ENCODE results near the gene ARRB2.

ARRB2 gene

GRCh38 chr17:4721203-4722135 is 11.0 kb downstream of the ARRB2 start:
- DNase-seq (ENCODE audit: low read depth): no peak
- no peak overlapping the region for H3K4me3 ChIP-seq (ENCODE audit: low read depth, low read length)

DNA sequence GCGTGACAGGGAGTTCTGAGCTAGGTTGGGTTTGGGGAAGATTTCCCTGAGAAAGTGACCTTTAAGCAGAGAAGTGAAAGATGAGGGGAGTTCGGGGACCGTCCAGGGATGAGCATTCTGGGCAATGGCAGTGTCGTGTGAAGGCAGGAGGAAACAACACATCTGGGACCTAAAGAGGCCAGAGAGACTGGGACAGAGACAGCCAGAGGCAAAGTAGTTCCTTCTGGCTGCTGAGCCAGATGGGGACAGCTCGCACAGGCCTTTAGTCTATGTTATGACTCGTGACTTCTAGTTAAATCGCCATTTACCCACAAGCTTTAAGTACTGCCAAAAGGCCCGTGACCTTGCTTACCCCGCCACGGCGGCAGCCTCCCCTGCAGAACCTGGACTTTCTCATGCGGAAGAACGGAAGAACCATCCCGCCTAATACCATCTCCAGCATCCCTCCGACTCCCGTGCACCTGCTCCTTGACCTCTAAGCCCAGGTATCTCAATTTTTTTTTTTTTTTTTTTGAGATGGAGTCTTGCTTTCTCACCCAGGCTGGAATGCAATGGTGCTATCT is 12.3 kb downstream of the ARRB2 start:
- no peak for DNase-seq (ENCODE audit: low read depth)
- no peak overlapping the region for H3K4me3 ChIP-seq (ENCODE audit: low read depth, low read length)

DNA sequence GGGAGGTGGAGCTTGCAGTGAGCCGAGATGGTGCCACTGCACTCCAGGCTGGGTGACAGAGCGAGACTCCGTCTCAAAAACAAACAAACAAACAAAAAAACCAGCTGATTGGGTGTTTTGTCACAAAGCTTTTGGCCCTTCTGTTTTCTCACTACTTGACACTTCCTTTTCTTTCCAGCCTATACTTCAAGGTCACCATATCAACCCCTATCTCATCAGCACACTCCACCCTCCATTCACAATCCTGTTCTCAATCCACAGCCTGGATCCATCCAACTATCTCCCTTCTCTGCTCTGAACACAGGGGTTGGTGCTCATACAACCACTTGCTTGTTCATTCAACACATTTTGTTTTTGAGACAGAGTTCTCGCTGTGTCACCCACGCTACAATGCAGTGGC is 14.2 kb downstream of the ARRB2 start:
- no peak for DNase-seq (ENCODE audit: low read depth)
- no peak overlapping the region for H3K4me3 ChIP-seq (ENCODE audit: low read depth, low read length)

- DNase-seq (ENCODE audit: low read depth): no peak
- no peak overlapping the region for H3K4me3 ChIP-seq (ENCODE audit: low read depth, low read length)
These were observed 15.3 kb downstream of the ARRB2 start for GRCh38 chr17:4725646-4726310.

DNA sequence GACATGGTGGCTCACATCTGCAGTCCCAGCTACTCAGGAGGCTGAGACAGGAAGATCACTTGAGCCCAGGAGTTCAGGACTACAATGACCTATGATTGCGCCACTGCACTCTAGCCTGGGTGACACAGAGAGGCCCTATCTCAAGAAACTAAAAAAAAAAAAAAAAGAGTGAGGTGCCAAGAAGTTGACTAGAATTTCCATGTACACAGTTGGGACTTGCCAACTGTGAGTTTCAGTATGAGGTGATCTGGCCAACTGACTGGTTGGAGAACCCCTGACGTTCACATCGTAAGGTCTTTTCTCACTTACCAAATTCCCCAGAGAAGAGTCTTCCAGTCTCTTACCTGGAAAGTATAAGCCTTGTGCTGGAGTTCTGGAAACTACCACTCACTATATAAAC is 17.7 kb downstream of the ARRB2 start:
- no peak overlapping the region for H3K4me3 ChIP-seq (ENCODE audit: low read depth, low read length)
- DNase-seq (ENCODE audit: low read depth): no peak

- no peak overlapping the region for H3K4me3 ChIP-seq (ENCODE audit: low read depth, low read length)
- no peak for DNase-seq (ENCODE audit: low read depth)
These were observed 22.7 kb downstream of the ARRB2 start for GRCh38 chr17:4733073-4733531.

GRCh38 chr17:4734857-4735475 is 24.5 kb downstream of the ARRB2 start:
- no peak overlapping the region for H3K4me3 ChIP-seq (ENCODE audit: low read depth, low read length)
- no peak for DNase-seq (ENCODE audit: low read depth)

DNA sequence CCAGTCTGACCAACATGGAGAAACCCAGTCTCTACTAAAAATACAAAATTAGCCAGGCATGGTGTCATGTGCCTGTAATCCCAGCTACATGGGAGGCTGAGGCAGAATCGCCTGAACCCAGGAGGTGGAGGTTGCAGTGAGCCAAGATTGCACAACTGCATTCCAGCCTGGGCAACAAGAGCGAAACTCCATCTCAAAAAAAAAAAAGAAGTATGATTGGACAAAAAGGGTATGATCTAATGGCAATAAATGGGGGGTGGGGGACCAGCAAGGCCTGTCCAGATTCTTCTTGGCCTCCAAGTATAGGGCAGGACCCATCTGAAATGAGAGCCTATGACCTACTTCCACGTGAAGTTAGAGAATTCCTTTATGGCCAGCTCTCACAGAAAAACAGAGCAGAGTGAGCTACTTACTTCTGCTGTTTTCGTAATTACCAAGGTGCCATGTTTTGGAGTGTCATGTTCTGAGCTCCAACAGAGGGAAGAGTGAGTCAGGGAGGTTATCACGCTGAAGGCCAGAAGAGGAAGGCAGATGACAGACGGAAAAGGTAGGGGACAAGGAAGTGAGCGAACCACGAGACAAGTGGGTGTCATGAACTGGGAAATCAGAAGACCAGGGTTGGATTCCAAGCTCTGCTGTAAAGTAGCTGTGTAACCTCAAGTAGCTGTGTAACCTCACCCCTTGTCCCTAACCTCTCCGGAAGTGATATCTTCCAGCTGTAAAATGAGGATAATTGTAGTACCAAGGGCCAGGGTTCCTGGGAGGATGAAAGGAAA is 25.6 kb downstream of the ARRB2 start:
- H3K4me3 ChIP-seq (ENCODE audit: low read depth, low read length): no peak overlapping the region
- no peak for DNase-seq (ENCODE audit: low read depth)

DNA sequence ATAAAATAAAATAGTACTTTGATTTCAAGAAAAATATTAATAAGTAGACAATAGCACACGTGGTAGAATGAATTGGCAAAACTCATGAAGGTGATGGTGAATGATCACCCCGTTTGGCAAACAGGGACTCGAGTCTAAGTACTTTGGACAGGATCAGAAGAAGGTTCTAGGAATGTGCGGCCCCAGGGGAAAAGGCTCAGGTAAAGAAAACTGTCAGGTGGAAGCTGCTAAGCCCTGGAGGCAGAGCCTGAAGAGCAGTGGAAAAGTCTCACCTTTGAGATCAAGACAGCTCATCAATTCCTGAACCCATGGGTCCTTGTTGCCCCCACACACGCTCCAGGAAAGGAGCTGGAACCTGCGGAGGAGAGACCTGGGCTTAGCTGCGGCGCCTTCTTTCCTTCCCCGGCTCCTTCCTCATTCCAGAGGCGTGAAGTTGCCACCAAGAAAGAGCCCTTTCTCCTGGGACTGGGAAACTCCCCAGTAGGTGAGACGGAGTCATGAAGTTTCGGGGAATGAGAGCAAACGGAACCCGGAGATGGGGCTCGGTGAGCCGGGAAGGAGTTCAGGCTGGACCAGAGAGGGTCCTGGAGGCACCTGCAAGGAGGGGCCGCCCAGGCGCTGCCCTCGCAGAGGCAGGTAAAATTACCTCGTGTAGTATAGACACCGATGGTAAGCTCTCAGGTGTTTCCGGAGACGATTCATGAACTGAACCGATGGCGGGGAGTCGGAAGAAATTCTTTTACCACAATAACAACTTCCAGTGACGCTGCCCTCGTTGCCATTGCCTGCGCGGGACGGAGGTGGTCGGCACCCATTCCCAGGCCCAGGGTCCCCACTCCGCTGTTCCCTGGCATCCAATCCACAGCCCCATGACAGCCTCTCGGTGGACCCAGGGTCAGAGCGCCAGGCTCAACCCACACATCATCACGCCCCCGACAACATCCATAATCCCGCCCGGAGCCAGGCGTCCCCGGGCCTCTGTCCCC is 28.0 kb downstream of the ARRB2 start:
- H3K4me3 ChIP-seq (ENCODE audit: low read depth, low read length): peak overlapping the region; percentile 69
- DNase-seq (ENCODE audit: low read depth): no peak

DNA sequence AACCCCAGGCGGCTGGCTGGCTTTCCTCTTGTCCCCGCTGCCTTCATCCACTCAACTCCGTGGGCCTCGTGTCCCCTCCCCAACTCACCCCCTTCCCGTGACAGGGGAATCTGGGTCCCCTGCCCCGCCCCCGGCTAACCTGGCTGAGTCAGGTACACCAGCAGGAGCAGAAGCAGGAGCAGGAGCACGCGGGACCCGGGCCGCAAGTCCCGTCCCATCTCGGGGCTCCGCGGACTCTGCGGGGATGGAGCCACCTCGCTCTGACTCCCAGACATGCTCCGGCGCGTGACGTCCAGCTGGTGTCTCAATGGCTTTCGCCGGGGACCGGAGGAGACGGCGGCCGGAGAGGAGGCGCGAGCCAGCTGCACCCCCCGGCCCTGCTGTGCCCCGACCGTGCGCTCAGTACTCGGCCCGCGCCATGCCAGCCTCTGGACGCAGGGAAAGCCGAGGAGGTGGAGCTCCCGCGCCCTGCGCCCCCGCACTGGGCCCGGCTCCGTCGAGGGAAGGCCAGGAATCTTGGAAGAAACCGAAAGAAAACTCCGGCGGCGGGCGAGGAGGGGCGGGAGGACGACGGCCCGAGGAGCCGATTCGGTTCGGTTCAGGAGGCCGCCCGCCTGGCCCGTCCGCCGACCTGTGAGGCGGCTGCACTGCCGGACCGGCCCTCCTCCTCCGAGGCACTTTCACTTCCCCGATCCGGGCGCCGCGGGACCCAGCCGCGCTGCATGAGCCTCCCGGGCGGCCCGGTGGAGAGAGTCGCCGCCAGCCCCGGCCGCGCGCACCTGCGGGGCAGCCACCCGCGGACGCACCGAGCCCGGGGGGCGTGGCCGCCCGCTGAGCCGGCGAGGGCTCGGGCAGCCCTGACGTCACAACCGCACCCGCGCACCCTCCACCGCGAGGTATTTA is 28.9 kb downstream of the ARRB2 start, which contains the start of the genes CXCL16 and ZMYND15:
Gene CXCL16, minus strand, starts transcription at position 807 of the 903 bp plus-strand sequence. Its CDS starts 589 bp downstream, at position 218.
Gene ZMYND15, plus strand, starts transcription at position 712 of the 903 bp plus-strand sequence. CDS start 716 bp downstream, outside the sequence.
- DNase-seq (ENCODE audit: low read depth): no peak
- H3K4me3 ChIP-seq (ENCODE audit: low read depth, low read length): peak within 1 kb of the TSS; percentile 69

DNA sequence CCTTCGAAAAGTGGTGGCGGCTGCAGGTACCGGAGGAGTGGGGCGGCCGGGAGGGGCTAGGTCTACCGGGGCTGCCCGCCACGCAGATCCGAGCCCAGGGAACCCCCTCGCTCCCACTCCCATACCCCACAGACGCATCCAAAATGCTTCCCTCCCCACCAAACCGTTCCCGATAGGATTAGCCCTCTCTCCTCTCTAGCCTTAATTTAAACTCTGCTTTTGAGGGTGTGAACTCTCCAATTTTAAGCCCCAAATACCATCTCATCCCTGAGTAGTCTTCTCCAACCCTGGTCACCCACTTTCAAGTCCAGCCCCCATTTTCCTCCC is 29.6 kb downstream of the ARRB2 start:
- H3K4me3 ChIP-seq (ENCODE audit: low read depth, low read length): peak overlapping the region; percentile 69
- no peak for DNase-seq (ENCODE audit: low read depth)

GRCh38 chr17:4740584-4740983 is 30.2 kb downstream of the ARRB2 start:
- no peak for DNase-seq (ENCODE audit: low read depth)
- H3K4me3 ChIP-seq (ENCODE audit: low read depth, low read length): no peak overlapping the region

- DNase-seq (ENCODE audit: low read depth): no peak
- no peak overlapping the region for H3K4me3 ChIP-seq (ENCODE audit: low read depth, low read length)
These were observed 31.1 kb downstream of the ARRB2 start for GRCh38 chr17:4741544-4741943.

GRCh38 chr17:4742133-4742532 is 31.7 kb downstream of the ARRB2 start:
- DNase-seq (ENCODE audit: low read depth): no peak
- H3K4me3 ChIP-seq (ENCODE audit: low read depth, low read length): no peak overlapping the region

DNA sequence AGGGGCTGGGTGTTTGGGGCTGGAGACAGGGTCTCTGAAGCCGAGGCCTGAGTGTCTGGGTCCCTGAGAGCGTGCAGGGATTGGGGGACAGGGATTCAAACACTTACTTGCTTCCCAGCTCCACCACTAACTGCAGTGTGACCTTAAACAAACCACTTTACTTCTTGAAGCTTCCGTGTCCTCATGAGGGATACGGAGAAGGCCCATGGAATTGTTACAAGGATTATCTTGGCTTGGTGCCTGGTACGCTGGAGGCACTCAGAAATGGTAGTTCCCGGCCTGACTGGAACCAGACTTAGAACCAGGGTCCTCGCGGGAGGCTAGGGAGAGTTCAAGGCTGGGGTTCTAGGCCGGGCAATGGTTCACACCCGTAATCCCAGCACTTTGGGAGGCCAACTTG is 32.2 kb downstream of the ARRB2 start:
- H3K4me3 ChIP-seq (ENCODE audit: low read depth, low read length): no peak overlapping the region
- no peak for DNase-seq (ENCODE audit: low read depth)

GRCh38 chr17:4743216-4743615 is 32.8 kb downstream of the ARRB2 start:
- H3K4me3 ChIP-seq (ENCODE audit: low read depth, low read length): no peak overlapping the region
- no peak for DNase-seq (ENCODE audit: low read depth)

DNA sequence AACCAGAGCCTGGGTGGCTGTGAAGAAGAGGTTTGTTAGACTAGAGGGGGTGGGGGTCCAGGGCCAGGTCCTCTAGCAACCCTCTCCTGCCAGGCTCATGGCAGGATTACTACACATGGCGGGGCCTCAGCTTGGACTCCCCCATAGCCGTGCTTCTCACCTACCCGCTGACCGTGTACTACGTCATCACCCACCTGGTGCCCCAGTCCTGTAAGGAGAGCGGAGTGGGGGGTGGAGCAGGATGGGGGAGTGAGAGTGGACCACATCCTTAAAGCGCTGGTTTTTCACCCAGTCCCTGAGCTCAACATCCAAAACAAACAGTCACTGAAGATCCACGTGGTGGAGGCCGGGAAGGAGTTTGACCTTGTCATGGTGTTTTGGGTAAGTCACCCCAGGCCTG is 33.5 kb downstream of the ARRB2 start:
- DNase-seq (ENCODE audit: low read depth): no peak
- H3K4me3 ChIP-seq (ENCODE audit: low read depth, low read length): no peak overlapping the region
